GM19239 (cell line): ENCODE results near the gene IFITM10.
"Not testable (repeated sequence)": the region's sequence is repeated elsewhere in the genome, so short reads cannot be mapped to it uniquely, and the experiment has no call there.

Experiments used
- DNase-seq: peaks from one replicate; pipeline ENCODE4 v3.0.0; 2011; ENCODE audit warnings: low spot score; ENCODE audit not compliant: insufficient read length
- FAIRE-seq: peaks from 2 replicates; lab custom pipeline; 2011; peaks lifted over from hg19 to GRCh38; lab: Jason Lieb, UNC

The IFITM10 gene

DNA sequence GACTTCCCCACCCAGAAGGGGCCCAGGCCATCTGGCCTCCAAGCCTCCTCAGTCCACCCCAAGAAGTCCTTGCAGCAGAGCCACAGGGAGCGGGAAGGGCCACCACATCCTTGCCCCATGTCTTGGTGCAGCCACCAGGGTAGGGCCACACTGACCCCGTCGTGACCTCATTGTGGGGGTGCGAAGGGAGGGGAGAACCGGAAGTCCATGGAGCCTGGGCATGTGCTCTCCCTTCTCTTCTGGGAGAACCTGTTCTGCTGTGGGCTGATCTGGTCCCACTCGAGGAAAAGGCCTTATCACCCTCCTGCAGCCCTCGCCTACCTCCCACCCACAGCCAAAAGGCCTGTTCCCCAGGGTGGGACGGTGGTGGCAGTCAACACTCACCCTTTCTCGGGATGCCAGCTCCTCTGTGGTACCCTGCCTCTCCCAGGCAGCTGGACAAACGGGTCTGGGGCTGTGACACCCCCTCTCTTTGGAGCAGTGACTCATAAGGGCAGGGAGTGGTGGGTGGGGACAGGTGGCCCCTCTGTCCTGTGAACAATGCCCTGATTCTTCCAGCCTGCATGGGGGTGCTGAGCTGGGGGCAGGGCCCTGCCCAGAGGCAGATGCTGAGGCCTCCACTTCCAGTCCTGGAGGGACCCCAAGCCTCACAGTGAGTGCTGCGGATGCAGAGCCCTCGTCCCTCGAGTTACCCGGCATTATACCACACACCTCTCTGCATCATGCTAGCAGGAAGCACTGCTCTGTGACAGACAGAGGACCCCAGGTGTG is 27.9 kb upstream of the IFITM10 start:
- no peak for DNase-seq
- no peak for FAIRE-seq

DNA sequence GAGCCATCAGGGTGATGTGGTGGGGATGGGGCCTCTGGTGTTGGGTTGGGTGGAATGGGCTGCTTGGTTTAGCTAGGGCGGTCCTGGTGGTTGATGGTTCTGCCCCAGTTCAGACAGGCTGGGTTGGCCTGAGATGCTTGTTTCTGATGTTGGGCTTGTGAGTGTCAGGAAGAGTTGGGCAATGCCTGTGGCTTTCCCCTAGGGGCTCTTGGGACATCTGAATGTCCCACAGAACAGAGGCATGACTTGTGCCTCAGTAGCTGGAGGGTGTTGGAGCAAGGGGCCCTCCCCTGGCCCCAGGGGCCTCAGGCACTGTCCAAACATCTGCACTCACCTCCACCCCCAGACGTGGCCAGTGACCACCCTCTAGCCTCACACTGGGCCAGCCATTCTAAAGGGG is 27.3 kb upstream of the IFITM10 start:
- DNase-seq: no peak
- no peak for FAIRE-seq

DNA sequence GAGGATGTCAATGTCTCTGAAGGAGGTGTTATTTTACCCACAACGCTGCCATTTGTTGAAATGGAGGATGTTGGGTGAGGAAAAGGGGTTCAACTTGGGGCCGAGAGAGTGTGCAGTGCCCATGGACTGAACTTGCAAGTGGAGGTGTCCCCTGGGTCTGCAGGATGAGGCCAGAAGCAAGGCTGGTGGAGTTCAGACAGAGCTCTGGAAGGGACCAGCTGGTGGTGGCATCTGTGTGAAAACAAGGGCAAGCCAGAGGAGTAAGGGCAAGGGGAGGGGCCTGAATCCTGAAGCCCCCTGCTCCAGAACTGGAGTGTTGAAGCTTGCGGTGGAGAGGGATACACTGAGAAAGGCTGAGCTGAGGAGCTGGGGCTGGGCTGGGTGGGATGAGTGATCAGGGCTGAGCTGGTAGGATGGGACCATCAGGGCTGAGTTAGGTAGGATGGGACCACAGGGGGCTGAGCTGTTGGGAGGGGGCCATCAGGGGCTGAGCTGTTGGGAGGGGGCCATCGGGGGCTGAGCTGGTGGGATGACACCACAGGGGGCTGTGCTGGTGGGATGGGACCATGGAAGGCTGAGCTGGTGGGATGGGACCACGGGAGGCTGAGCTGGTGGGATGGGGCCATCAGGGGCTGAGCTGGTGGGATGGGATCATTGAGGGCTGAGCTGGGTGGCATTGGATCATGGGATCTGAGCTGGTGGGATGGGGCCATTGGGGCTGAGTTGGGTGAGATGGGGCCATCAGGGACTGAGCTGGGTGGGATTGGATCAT is 26.7 kb upstream of the IFITM10 start:
- FAIRE-seq: no peak
- DNase-seq: no peak

DNA sequence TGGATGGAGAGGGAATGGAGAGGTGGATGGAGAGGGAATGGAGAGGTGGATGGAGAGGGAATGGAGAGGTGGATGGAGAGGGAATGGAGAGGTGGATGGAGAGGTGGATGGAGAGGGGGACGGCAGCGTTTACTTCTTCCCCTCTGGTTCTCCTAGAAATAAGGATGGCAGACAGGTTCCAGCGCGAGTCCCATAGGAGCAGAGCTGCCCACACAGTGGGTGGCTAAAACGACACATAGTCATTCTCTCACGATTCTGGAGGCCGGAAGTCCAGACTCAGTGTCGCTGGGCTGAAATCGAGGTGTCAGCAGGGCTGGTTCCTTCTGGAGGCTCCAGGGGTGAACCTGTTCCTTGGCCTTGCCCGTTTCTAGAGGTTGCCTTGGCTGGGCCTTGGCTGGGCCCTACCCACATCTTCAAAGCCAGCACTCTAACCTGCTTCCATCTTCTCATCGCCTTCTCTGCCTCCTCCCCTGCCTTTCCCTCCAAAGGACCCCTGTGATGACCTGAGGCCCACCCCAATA is 26.0 kb upstream of the IFITM10 start:
- DNase-seq (no peak), FAIRE-seq (no peak)

DNA sequence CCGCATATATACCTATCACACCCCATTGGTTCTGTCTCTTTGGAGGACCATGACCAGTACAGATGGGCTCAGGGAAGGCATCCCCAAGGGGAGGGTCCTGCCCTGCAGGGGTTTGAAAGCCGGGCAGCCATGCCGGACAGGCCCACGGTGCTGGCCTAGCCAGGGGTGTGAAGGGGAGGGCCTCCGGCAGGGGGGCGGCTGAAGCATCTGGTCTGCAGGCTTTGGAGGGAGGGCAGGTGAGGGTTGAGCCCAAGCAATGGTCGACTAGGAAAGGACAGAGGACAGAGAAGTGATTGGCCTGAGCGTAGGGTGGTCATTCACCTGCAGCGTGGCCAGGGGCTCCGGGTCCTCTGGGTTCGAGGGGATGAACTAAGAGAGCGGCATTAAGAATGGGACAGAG is 24.5 kb upstream of the IFITM10 start:
- DNase-seq: no peak
- no peak for FAIRE-seq

DNA sequence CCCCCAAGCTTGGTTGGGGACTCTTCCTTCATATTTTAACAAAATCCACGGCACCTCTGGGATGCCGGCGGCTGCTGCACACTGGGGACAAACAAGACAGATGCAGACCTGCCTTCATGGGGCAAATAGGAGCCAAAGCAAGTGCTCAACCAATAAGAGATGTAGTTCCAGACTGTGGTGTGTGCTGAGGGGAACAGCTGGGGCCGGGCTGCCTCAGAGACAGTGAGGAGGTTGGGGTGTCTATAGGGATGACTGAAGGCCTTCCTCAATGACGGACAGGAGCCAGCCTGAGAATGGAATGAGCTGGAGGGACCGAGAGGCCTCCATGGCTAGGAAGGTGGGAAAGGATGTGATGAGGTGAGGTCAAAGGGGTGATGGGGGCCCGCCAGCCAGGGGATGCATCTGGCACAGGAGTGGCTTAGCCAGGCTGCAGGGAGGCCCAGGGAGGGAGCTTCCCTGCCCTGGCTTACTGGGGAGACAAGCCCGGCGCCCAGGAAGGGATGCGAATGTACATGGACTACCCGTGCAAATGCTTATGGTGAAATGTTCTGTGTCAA is 23.7 kb upstream of the IFITM10 start:
- FAIRE-seq: no peak
- DNase-seq: no peak

DNA sequence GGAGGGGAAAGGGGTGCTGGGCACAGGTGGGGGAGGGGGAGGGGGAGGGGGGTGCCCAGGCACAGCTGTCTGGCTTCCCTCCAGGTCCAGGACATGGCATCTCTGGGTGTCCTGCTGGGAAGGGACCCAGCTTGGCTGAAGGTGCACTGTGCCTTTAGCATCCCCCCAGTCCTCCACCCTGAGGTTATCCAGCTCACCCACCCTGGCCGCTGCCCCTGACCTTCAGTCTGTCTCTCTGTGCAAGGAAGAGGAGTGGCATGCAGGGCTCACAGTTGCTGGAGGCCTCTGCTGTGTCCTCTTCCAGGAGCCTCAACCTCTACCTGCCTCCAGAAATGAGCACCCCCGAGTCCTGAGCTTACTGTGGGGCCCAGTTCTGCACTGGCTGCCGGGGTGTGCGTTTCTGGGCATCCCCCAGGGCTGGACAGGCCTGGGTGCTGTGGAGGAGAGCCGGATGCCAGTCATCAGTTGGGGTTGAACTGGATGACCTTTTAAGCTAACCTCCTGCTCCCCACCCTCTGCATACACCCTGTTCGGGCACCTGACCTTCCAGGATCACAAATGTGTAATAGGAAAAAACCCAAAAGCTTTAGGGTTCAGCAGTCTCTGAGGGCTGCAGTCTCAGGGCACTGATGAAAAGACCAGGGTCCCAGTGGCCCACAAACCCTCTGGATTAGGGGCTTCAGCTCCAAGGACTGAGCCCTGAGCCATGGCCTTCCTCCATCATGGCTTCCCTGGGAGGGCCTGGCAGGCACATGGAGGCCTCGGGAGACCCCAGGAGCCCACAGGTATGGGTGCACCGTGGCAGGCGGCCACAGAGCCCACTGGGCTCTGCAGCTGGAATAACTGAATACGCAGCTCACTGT is 23.0 kb upstream of the IFITM10 start:
- no peak for DNase-seq
- no peak for FAIRE-seq

DNA sequence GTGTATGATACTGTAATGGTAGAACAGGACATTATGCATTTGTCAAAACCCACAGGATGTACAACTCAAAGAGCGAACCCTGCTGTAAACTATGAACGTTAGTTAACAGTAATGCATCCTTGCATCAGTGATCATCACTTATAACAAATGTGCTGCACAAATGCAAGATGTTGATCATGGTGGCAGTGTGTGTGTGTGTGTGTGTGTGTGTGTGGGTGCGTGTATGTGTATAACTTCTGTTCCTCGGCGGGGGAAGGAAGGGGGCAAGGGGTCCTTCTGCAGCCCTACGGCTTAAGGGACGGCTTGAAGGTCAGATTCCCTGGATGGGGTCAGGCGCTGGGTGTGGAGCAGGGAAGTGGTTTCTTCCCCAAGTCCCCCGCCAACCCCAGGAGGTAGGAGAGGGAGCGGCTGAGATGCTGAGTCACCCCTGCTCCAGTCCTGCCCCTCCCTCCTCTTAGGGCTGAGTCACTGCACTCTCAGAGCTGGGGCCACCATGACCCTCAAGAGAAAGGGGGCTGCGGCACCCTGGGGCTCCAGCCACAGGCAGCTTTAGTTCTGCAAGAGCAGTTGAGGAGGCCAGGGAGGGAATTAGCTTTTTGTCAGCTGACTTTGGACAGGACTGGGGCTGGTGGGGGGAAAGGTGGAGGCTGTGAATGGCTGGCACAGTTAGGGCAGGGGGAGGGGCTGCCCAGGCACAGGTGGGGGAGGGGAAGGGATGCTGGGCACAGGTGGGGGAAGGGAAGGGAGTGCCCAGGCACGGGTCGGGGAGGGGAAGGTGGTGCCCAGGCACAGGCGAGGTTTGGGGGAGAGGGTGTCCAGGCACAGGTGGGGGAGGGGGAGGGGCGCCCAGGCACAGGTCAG is 22.1 kb upstream of the IFITM10 start:
- no peak for DNase-seq
- FAIRE-seq: no peak

DNA sequence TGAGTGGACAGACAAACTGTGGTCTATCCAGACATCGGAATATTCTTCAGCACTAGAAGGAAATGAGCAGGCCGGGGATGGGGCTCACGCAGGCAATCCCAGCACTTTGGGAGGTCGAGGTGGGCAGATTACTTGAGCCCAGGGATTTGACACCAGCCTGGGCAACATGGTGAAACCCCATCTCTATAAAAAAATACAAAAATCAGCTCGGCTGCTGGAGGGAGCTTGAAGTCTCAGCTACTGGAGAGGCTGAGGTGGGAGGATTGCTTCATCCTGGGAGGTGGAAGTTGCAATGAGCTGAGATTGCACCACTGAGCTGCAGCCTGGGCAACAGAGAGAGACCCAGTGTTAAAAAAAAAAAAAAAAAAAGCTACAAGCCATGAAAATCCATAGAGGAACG is 21.3 kb upstream of the IFITM10 start:
- DNase-seq (no peak), FAIRE-seq (no peak)

DNA sequence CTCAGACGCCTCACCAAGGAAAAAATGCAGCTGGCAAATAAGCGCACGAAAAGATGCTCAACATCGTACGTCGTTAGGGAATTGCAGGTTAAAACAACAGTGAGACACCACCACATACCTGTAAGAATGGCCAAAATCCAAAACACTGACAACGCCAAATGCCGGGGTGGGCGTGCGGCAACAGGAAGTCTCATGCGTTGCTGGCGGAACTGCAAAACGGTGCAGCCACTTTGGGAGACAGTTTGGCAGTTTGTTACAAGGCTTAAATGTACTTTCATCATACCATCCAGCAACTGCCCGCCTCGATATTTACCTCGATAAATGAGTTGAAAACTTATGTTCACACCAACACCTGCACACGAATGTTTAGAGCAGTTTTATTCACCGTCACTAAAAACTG is 20.9 kb upstream of the IFITM10 start:
- no peak for FAIRE-seq
- no peak for DNase-seq

DNA sequence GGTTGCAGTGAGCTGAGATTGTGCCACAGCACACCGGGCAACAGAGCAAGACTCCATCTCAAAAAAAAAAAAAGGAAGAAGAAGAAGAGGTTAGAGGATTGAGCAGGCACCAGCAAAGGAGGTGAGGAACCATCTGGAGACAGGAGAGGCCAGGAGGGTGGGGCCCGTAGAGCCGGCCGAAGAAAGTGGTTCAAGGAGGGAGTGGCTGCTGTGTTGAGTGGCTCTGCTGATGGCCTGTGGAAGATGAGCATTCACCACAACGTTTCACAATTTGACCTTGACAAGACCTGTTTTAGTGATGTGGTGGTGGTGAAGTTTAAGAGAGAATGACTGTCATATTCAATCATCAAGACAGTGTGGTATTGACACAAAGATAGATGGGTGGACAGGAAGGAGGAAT is 20.1 kb upstream of the IFITM10 start:
- DNase-seq (no peak), FAIRE-seq (no peak)

DNA sequence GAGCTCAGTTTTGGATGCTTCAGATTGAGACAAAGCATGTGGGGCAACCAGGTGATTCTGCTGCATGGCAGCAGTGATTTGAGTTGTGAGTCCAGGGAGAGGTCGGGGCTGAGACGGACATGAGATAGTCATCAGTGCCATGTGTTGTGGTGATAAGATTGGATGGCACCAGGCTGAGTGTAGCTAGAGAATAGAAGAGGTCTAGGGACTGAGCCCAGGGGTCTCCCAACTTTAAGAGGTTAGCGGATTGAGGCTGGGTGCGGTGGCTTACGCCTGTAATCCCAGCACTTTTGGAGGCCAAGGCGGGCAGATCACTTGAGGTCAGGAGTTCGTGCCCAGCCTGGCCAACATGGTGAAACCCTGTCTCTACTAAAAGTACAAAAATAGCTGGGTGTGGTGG is 19.7 kb upstream of the IFITM10 start:
- no peak for DNase-seq
- no peak for FAIRE-seq

DNA sequence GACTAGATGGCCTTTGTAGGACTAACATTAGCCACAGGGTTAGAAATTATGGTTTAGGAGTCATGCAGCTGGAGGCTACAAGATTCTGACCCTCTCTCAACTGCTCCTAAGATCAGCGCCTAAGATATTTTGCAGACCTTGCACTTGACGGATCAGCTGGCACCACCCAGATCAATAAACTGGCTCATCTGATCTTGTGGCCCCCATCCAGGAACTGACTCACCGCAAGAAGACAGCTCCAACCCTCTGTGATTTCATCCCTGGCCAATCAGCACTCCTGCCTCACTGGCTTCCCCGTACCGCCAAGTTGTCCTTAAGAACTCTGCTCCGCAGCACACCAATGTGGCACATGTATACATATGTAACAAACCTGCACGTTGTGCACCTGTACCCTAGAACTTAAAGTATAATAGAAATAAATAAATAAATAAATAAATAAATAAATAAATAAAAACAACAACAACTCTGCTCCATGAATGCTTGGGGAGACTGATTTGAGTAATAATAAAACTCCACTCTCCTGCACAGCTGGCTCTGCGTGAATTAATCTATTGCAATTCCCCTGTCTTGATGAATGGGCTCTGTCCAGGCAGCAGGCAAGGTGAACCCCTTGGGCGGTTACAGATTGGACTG is 19.0 kb upstream of the IFITM10 start:
- not testable (repeated sequence) for FAIRE-seq, DNase-seq

DNA sequence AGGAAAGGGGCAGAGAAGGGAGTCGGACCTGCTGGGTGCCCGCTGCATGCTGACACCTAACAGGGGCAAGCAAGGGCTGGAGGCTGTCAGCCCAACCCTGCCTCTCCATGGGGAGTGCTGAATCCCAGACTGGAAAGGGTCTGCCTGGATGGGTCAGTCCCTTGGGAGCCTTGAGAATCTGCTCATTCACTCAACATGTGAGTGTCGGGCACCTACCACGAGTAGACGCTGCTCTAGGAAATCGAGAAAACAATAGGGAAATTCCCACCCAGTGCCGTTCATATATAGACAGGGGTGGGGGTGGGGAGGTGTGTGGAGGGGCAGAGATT is 17.7 kb upstream of the IFITM10 start:
- no peak for FAIRE-seq
- no peak for DNase-seq

DNA sequence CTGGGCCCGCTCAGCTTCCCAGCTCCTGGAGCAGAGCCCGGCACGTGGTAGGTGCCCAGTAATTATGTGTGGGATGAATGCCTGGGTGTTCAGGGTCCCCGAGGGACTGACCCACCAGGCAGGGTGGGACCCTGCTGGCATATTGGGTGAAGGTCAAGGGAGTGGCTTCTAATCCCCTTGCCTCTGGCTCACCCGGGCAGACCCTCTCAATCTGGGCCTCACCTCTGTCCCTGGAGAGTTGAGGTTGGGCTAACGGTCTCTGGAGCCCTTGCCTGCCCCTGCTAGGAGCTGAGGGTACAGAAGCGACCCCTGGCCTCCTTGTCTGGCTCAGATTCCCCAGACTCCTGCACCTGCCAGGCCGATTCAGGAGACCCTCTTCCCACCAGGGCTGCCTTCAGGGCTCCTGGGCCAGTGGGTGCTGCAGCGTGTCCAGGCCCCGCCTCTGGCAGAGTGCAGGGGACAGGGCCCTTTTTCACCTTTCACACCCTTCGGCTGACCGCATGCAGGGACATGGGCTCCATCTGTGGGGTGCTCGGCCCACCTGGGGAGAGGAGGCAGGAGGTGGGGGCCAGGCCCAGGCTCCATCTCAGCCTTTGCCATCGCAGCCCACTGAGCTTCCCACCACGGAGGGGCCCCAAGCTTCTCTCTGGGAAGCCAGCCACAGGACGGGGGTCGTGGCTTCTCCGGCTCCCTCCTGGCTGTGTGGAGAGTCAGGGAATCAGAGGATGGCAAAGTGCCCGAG is 17.2 kb upstream of the IFITM10 start:
- FAIRE-seq (no peak), DNase-seq (no peak)

DNA sequence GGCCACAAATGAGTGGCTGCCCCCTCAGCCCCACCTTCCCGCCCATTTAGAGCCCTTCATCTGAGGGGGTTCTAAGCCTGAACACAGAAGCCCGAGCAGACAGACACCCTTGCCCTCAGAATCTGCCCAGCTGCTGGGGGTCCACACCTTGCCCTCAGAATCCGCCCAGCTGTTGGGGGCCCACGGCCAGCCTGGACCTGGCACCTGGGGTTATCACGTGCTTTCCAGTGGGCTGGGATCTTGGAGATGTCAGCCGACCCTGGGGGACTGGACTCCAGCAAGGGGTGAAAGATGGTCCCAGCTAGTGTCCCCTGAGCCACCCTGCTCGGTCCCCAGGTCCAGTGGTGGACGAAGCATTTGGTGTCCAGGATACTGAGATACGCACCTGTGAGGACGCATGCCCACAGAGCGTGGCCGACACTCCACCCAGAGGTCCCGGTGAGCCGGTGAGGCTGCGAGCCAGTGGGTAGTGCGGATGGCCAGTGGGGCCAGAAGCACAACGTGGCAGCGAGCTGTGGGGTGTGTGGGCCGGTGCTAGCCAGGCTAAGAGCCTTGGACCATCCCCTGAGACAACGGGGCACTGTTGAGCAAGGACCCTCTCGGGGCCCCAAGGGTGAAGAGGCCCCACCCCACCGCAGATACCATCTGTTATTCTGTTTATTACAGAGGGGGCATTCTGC is 16.5 kb upstream of the IFITM10 start:
- FAIRE-seq (no peak), DNase-seq (no peak)

DNA sequence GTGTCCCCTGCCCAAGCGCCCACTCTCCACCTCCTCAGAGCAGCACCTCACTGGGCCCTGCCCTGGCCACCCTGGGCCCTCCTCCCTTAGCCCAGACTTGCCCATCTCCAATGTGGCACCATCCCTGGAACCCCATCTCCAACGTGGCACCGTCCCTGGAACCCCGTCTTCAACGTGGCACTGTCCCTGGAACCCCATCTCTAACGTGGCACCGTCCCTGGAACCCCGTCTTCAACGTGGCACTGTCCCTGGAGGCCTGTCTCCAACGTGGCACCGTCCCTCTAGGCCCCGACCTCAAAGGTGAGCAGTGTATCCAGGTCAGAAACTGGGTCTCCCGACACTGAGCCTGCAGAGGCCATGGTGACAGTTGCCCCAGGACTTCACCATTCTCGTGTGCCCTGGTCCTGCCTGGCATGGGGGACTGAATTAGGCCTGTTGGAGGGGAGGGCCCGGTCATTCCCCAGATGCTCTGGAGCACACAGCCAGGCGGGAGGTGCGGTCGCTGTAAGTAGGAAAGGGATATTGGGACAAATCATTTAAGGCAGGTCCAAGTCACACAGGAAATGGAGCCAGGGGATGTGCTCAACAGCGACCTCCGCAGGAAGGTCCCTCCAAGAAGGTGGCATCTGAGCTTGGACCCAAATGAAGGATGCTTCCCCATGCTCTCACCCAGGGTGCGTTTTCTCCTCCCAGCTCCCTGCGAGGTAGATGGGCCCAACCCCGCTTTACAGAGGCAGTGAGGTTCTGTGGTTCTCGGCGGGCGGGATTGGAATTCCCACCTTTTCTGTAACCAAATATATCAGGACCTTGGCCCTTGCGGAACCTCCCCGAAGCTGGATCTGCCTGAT is 15.7 kb upstream of the IFITM10 start:
- no peak for FAIRE-seq
- DNase-seq: no peak
